SK-N-MC (cell line): ENCODE data around the gene PFDN2.

Source experiments
- DNase-seq: peaks from one replicate; pipeline ENCODE4 v3.0.0-alpha.2; 2011; ENCODE audit warnings: low read depth, low spot score
- H3K27ac ChIP-seq: fragments of 200-600 bp; sonication (generic); 2 replicates; pipeline ENCODE4 v1.5.1; 2016; ENCODE audit warnings: mixed run types
- H3K36me3 ChIP-seq: fragments of 200-600 bp; sonication (generic); 2 replicates; pipeline ENCODE4 v1.6.1; 2017; ENCODE audit warnings: antibody characterized with exemption, low read length, mixed read lengths; ENCODE audit not compliant: insufficient read depth
- H3K4me3 ChIP-seq: fragments of 200-600 bp; sonication (generic); 2 replicates; pipeline ENCODE4 v1.5.1; 2016
- H3K9ac ChIP-seq: fragments of 200-600 bp; sonication (generic); 2 replicates; pipeline ENCODE4 v1.8.0; 2017; ENCODE audit warnings: mixed run types, mixed read lengths; ENCODE audit not compliant: insufficient read length
- H3K9me3 ChIP-seq: fragments of 200-600 bp; sonication (generic); 2 replicates; pipeline ENCODE4 v1.6.1; 2017; ENCODE audit warnings: low read depth, mild to moderate bottlenecking, antibody characterized with exemption, low read length, moderate library complexity, mixed read lengths
- EZH2 ChIP-seq: fragments of 200-600 bp; sonication (generic); IDR thresholded peaks from one replicate; pipeline ENCODE4 v1.6.1; 2017; ENCODE audit warnings: antibody characterized with exemption
- FOXP2 ChIP-seq: optimal IDR thresholded peaks from 2 replicates; pipeline ENCODE3; 2011; ENCODE audit warnings: mild to moderate bottlenecking, moderate library complexity; ENCODE audit not compliant: insufficient read depth; ENCODE audit errors: extremely low read length, control extremely low read depth
- POLR2AphosphoS5 ChIP-seq: IDR thresholded peaks from 2 replicates; pipeline ENCODE4 v1.6.1; 2012; ENCODE audit warnings: mild to moderate bottlenecking, low read depth, low read length, borderline replicate concordance

PFDN2 gene

GRCh38 chr1:161082996-161083747 lies 34.7 kb downstream of the PFDN2 start:
- H3K4me3 ChIP-seq = no peak overlapping the region
- TF ChIP-seq EZH2 = no peak
- TF ChIP-seq FOXP2 = no peak
- no peak for TF ChIP-seq POLR2AphosphoS5
- no peaks in the 10 kb centered on the region for H3K9me3 ChIP-seq
- H3K27ac ChIP-seq = no peak overlapping the region
- H3K9ac ChIP-seq = no peak overlapping the region
- H3K36me3 ChIP-seq = no peaks in the 10 kb centered on the region
- no peak for DNase-seq

GRCh38 chr1:161082483-161082882 lies 35.4 kb downstream of the PFDN2 start:
- Histone ChIP-seq H3K4me3 (no peak overlapping the region), H3K9me3 (no peaks in the 10 kb centered on the region), H3K36me3 (no peaks in the 10 kb centered on the region), H3K9ac (no peak overlapping the region), H3K27ac (no peak overlapping the region)
- TF ChIP-seq POLR2AphosphoS5 (no peak), EZH2 (no peak), FOXP2 (no peak)
- no peak for DNase-seq

- H3K9ac ChIP-seq = no peak overlapping the region
- H3K9me3 ChIP-seq = no peaks in the 10 kb centered on the region
- DNase-seq = no peak
- H3K27ac ChIP-seq = no peak overlapping the region
- TF ChIP-seq FOXP2 (no peak), POLR2AphosphoS5 (no peak)
- H3K4me3 ChIP-seq = no peak overlapping the region
- no peaks in the 10 kb centered on the region for H3K36me3 ChIP-seq
These were observed 36.3 kb downstream of the PFDN2 start for GRCh38 chr1:161081519-161081918.

- no peak for TF ChIP-seq FOXP2
- no peak for TF ChIP-seq POLR2AphosphoS5
- TF ChIP-seq EZH2 = no peak
- no peak overlapping the region for H3K27ac ChIP-seq
- no peaks in the 10 kb centered on the region for H3K9me3 ChIP-seq
- DNase-seq = no peak
- H3K9ac ChIP-seq = no peak overlapping the region
- H3K36me3 ChIP-seq = no peaks in the 10 kb centered on the region
- H3K4me3 ChIP-seq = no peak overlapping the region
These were observed 37.1 kb downstream of the PFDN2 start for GRCh38 chr1:161080441-161081405.

- no peak overlapping the region for H3K9ac ChIP-seq
- TF ChIP-seq FOXP2 (no peak), POLR2AphosphoS5 (no peak), EZH2 (no peak)
- H3K27ac ChIP-seq = no peak overlapping the region
- H3K4me3 ChIP-seq = no peak overlapping the region
- H3K36me3 ChIP-seq = no peaks in the 10 kb centered on the region
- no peak for DNase-seq
- H3K9me3 ChIP-seq = no peaks in the 10 kb centered on the region
These were observed 38.3 kb downstream of the PFDN2 start for GRCh38 chr1:161079436-161080110.

GRCh38 chr1:161077426-161077825 lies 40.4 kb downstream of the PFDN2 start:
- TF ChIP-seq EZH2 = no peak
- TF ChIP-seq POLR2AphosphoS5 = no peak
- H3K27ac ChIP-seq = no peak overlapping the region
- H3K4me3 ChIP-seq = no peak overlapping the region
- DNase-seq = no peak
- no peaks in the 10 kb centered on the region for H3K36me3 ChIP-seq
- H3K9me3 ChIP-seq = no peaks in the 10 kb centered on the region
- no peak overlapping the region for H3K9ac ChIP-seq

GRCh38 chr1:161076410-161076809 lies 41.4 kb downstream of the PFDN2 start:
- no peaks in the 10 kb centered on the region for H3K36me3 ChIP-seq
- no peak for DNase-seq
- TF ChIP-seq FOXP2 (no peak), POLR2AphosphoS5 (no peak)
- no peaks in the 10 kb centered on the region for H3K9me3 ChIP-seq
- H3K9ac ChIP-seq = no peak overlapping the region
- no peak overlapping the region for H3K27ac ChIP-seq
- H3K4me3 ChIP-seq = no peak overlapping the region
